Fibroblast of skin of left biceps (primary cell): ENCODE results near the gene ICE2.
A peak's percentile ranks its signal among the peaks of the same experiment; 100 is the strongest.
"Not testable (repeated sequence)": the region's sequence is repeated elsewhere in the genome, so short reads cannot be mapped to it uniquely, and the experiment has no call there.

Experiments
- DNase-seq, 2 experiments: peaks; one replicate each; pipeline ENCODE4 v3.0.0-alpha.2; 2013; ENCODE audit warnings: low read depth in 2 of 2

ICE2 gene

GRCh38 chr15:60448668-60449360, 30.1 kb downstream of the ICE2 start:
- no peak for DNase-seq

GRCh38 chr15:60444289-60444912, 34.5 kb downstream of the ICE2 start:
- peak in 1 of 2 experiments; percentile 37 for DNase-seq

- no peak for DNase-seq
These were observed 36.2 kb downstream of the ICE2 start for GRCh38 chr15:60442763-60443162.

GRCh38 chr15:60442031-60442650, 36.8 kb downstream of the ICE2 start:
- no peak for DNase-seq

- no peak for DNase-seq
These were observed 37.6 kb downstream of the ICE2 start for GRCh38 chr15:60441331-60441730.

GRCh38 chr15:60438646-60439045, 40.3 kb downstream of the ICE2 start:
- no peak for DNase-seq

- DNase-seq: no peak
These were observed 50.0 kb downstream of the ICE2 start for GRCh38 chr15:60428935-60429334.

- peak; percentile 37 to 51 for DNase-seq
These were observed 52.0 kb downstream of the ICE2 start for GRCh38 chr15:60426870-60427508.

GRCh38 chr15:60425461-60425860, 53.5 kb downstream of the ICE2 start:
- no peak for DNase-seq

- DNase-seq: no peak
These were observed 54.9 kb downstream of the ICE2 start for GRCh38 chr15:60424006-60424405.

- peak; percentile 85 for DNase-seq
These were observed 55.4 kb downstream of the ICE2 start for GRCh38 chr15:60423537-60423936.

- peak in 1 of 2 experiments; percentile 84 for DNase-seq
These were observed 57.4 kb downstream of the ICE2 start for GRCh38 chr15:60421544-60421943.

GRCh38 chr15:60420203-60420716, 58.7 kb downstream of the ICE2 start:
- DNase-seq: no peak

GRCh38 chr15:60419753-60420152, 59.2 kb downstream of the ICE2 start:
- DNase-seq: no peak

GRCh38 chr15:60418096-60418495, 60.8 kb downstream of the ICE2 start:
- no peak for DNase-seq

- DNase-seq: no peak
These were observed 61.8 kb downstream of the ICE2 start for GRCh38 chr15:60417112-60417511.

GRCh38 chr15:60416484-60416883, 62.5 kb downstream of the ICE2 start:
- no peak for DNase-seq

- no peak for DNase-seq
These were observed 64.8 kb downstream of the ICE2 start for GRCh38 chr15:60414016-60414682.

- DNase-seq: no peak
These were observed 65.6 kb downstream of the ICE2 start for GRCh38 chr15:60413231-60413824.

- DNase-seq: not testable (repeated sequence)
These were observed 66.1 kb downstream of the ICE2 start for GRCh38 chr15:60412807-60413206.

- DNase-seq: no peak
These were observed 67.0 kb downstream of the ICE2 start for GRCh38 chr15:60411774-60412425.
